GM12801 (cell line): Measurements from ENCODE around the gene PLXNB3.

Source experiments
- TF ChIP-seq, protein P1 (sequence below): IDR thresholded peaks from one replicate; pipeline ENCODE4 v1.5.1; 2011; ENCODE audit warnings: control low read depth; ENCODE audit not compliant: insufficient read length; ENCODE audit errors: extremely low read depth

The PLXNB3 gene

GRCh38 chrX:153736071-153736820, 27.8 kb upstream of the PLXNB3 start:
- TF ChIP-seq, protein P1, sequence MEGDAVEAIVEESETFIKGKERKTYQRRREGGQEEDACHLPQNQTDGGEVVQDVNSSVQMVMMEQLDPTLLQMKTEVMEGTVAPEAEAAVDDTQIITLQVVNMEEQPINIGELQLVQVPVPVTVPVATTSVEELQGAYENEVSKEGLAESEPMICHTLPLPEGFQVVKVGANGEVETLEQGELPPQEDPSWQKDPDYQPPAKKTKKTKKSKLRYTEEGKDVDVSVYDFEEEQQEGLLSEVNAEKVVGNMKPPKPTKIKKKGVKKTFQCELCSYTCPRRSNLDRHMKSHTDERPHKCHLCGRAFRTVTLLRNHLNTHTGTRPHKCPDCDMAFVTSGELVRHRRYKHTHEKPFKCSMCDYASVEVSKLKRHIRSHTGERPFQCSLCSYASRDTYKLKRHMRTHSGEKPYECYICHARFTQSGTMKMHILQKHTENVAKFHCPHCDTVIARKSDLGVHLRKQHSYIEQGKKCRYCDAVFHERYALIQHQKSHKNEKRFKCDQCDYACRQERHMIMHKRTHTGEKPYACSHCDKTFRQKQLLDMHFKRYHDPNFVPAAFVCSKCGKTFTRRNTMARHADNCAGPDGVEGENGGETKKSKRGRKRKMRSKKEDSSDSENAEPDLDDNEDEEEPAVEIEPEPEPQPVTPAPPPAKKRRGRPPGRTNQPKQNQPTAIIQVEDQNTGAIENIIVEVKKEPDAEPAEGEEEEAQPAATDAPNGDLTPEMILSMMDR: no peak

DNA sequence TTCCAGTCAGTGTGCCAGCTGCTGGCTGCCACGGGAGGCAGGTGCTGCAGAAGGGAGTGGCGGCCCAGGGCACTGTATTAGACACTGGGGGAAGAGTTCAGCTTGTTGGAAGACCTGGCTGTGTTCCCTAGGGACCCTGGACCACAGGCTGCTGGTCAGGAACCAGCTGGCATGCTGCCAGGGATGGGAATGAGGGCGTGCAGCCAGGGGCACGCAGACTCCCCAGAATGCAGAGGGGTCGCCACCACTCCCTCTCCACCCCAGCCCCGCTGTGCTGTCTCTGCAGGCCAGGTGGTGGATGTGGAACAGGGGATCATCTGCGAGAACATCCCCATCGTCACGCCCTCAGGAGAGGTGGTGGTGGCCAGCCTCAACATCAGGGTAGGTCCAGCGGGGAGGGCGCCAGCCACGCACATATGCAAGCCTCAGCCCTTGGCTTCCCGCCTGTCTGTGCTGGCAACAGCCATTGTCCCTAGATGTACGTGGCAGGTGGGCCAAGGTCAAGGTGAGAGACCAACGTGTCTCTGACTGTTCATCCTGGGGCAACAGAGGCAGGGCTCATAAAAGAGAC, 27.1 kb upstream of the PLXNB3 start:
- TF ChIP-seq, protein P1: no peak

GRCh38 chrX:153738056-153738605, 25.9 kb upstream of the PLXNB3 start:
- TF ChIP-seq, protein P1: no peak

- TF ChIP-seq, protein P1: no peak
Measured at GRCh38 chrX:153739754-153740486, 24.1 kb upstream of the PLXNB3 start.

DNA sequence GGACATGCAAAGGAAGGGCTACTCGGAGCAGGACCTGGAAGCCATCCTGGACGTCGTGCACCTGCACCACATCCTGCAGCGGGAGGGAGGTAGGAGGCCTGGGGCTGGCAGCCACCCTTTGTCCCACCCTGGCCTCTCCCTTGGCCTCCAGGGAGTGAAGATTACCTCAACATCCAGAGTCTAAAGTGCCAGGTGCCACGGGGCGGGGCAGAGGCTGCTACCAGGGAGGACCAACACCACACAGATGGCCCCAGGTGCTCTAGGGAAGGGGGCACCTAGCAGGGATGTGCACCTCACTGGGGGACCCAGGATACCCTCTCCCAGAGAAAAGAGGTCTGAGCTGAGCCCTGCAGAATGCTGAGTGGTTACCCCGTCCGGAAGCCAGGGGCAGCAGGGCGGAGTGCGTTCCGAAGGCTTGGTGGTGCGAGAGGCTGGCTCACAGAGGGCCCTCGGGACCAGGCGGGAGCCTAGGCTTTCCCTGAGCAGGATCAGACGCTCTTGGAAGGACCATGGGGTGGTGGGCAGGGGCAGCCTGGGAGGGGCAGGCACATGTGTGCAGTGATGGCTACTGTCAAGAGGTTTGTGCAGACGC, 23.3 kb upstream of the PLXNB3 start:
- TF ChIP-seq, protein P1: no peak

- TF ChIP-seq, protein P1: no peak
Measured at GRCh38 chrX:153741446-153741845, 22.6 kb upstream of the PLXNB3 start.
